Keratinocyte (primary cell): ENCODE measurements around the gene TARBP1. TPM values are rescaled to one million over a fixed set of nuclear protein-coding genes. Genes with fewer than 3 reads are reported as not detected.

Source experiments
- DNase-seq: peaks from one replicate; pipeline ENCODE4 v3.0.0-alpha.2; 2011; ENCODE audit warnings: low read depth, missing footprints, low spot score
- FAIRE-seq: peaks from 2 replicates; lab custom pipeline; 2011; peaks lifted over from hg19 to GRCh38; lab: Jason Lieb, UNC
- H2AFZ ChIP-seq: 2 replicates; pipeline ENCODE4 v1.6.0; 2012; ENCODE audit warnings: low read length, control low read depth, inconsistent platforms; ENCODE audit not compliant: control insufficient read depth
- H3K27ac ChIP-seq: 2 replicates; pipeline ENCODE4 v1.5.1; 2011; ENCODE audit warnings: low read length; ENCODE audit not compliant: control insufficient read depth, insufficient read depth
- H3K27me3 ChIP-seq: 3 replicates; pipeline ENCODE4 v1.6.0; 2011; ENCODE audit warnings: low read length; ENCODE audit not compliant: control insufficient read depth, insufficient read depth; ENCODE audit errors: extremely low read depth
- H3K36me3 ChIP-seq, 2 experiments: 2 replicates in 1 of 2; 3 replicates in 1 of 2; pipeline ENCODE4 v1.5.1; 2011; ENCODE audit warnings: low read length in 2 of 2, mild to moderate bottlenecking in 1 of 2; ENCODE audit not compliant: control insufficient read depth in 2 of 2, insufficient read depth in 2 of 2; ENCODE audit errors: extremely low read depth in 1 of 2
- H3K4me1 ChIP-seq: 3 replicates; pipeline ENCODE4 v1.5.1; 2011; ENCODE audit warnings: low read length; ENCODE audit not compliant: control insufficient read depth, insufficient read depth; ENCODE audit errors: extremely low read depth
- H3K4me2 ChIP-seq: 3 replicates; pipeline ENCODE4 v1.6.0; 2011; ENCODE audit warnings: low read depth, low read length; ENCODE audit not compliant: control insufficient read depth, insufficient read depth; ENCODE audit errors: extremely low read depth
- H3K4me3 ChIP-seq, 3 experiments: fragments of 200-600 bp in 1 of 3; sonication (generic) in 1 of 3; 2 replicates in 2 of 3; 3 replicates in 1 of 3; pipeline ENCODE4 v1.5.1; 2011 to 2016; ENCODE audit warnings: low read length in 3 of 3, mild to moderate bottlenecking in 3 of 3, control low read depth in 2 of 3, inconsistent platforms in 1 of 3, low read depth in 1 of 3, mixed read lengths in 1 of 3, mixed run types in 1 of 3, moderate library complexity in 1 of 3; ENCODE audit not compliant: control insufficient read depth in 2 of 3, insufficient read depth in 2 of 3; ENCODE audit errors: extremely low read depth in 1 of 3
- H3K79me2 ChIP-seq: 2 replicates; pipeline ENCODE4 v1.6.0; 2012; ENCODE audit warnings: low read length; ENCODE audit not compliant: control insufficient read depth, insufficient read depth
- H3K9ac ChIP-seq: 3 replicates; pipeline ENCODE4 v1.6.0; 2011; ENCODE audit warnings: low read length; ENCODE audit not compliant: control insufficient read depth, insufficient read depth; ENCODE audit errors: extremely low read depth
- H3K9me1 ChIP-seq: 3 replicates; pipeline ENCODE4 v1.6.0; 2011; ENCODE audit warnings: low read length; ENCODE audit not compliant: control insufficient read depth, insufficient read depth; ENCODE audit errors: extremely low read depth
- H3K9me3 ChIP-seq: 2 replicates; pipeline ENCODE4 v1.5.1; 2012; ENCODE audit warnings: low read depth, low read length; ENCODE audit not compliant: control insufficient read depth
- H4K20me1 ChIP-seq: 3 replicates; pipeline ENCODE4 v1.6.0; 2011; ENCODE audit warnings: low read length; ENCODE audit not compliant: control insufficient read depth, insufficient read depth; ENCODE audit errors: extremely low read depth
- EZH2 ChIP-seq: IDR thresholded peaks from one replicate; pipeline ENCODE4 v1.6.1; 2012; ENCODE audit warnings: inconsistent platforms, mild to moderate bottlenecking, low read length, moderate library complexity
- dilution Hi-C: fragments of 300-500 bp; cut with MboI; formaldehyde crosslinking; loops from one replicate; pipeline ENCODE4 v1.7.0; 2020; ENCODE audit warnings: low sequenced_read_pairs; ENCODE audit not compliant: extremely low pct_ligation_motif_present
- polyA plus RNA-seq, 5 experiments: library from polyadenylated mRNA; depleted of rRNA in 3 of 5; stranded (reverse) in 3 of 5; stranded (forward) in 1 of 5; unstranded in 1 of 5; fragments of >200 nt; gene quantifications; 1 replicate in 1 of 5; 2 replicates in 3 of 5; 3 replicates in 1 of 5; pipeline versions ENCODE4 v1.2.1 to v1.2.3, GENCODE V29; 2011 to 2012; ENCODE audit warnings: missing spikeins in 2 of 5, low read depth in 1 of 5, low replicate concordance in 1 of 5
- TF ChIP-seq, protein P1 (sequence below), 3 experiments: IDR thresholded peaks in 1 of 3; conservative IDR thresholded peaks in 1 of 3; optimal IDR thresholded peaks in 1 of 3; 2 replicates in 2 of 3; 3 replicates in 1 of 3; pipeline versions ENCODE3 to v1.5.1; 2011; ENCODE audit warnings: low read length in 3 of 3, mild to moderate bottlenecking in 3 of 3, moderate library complexity in 2 of 3, control low read depth in 1 of 3, inconsistent platforms in 1 of 3; ENCODE audit not compliant: insufficient read depth in 2 of 3; ENCODE audit errors: extremely low read depth in 1 of 3

Gene TARBP1
- polyA plus RNA-seq, 1 donor (not counting 4 experiments of a cell fraction or from before 2014, with no cell fraction given), result 28.7 TPM

DNA sequence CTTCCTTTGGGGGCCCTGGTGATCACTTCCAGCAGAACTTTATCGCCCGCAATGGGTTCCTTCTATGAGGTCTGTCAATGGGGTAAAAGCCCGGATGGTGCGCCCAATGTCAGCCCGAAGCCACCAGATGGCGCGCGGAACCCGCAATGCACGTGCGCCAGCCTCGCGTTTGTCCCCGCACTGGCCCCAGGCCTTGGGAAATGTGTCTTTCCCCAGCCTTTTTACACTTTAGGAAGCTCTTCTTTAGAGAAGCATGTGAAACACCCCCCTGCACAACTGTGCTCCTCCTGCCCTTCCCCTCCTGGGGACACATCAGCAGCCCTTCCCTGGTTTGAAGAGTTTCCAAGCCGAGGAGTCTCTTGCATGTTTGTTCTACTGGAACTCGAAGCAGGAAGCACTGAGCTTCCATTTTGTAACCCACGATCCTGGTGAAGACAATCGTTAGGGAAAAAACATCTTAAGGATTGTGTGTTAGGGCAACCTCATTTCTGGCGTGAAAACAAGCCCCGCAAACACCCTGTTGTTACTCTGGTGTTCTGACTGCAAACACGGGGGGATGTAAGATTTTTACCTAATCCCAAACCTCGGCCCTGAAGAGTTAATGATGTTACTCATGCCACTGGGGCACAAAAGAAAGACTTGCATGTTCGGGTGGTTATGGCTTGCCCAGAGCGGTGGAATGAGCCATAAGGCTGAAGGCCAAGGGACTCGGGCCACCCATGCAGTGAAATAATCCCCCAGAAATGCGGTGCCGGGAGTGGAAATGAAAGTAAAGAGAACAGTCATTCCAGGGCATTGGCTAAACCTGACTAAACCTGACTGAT lies 20.4 kb upstream of the TARBP1 start:
- TF ChIP-seq EZH2, result no peak
- TF ChIP-seq, protein P1, sequence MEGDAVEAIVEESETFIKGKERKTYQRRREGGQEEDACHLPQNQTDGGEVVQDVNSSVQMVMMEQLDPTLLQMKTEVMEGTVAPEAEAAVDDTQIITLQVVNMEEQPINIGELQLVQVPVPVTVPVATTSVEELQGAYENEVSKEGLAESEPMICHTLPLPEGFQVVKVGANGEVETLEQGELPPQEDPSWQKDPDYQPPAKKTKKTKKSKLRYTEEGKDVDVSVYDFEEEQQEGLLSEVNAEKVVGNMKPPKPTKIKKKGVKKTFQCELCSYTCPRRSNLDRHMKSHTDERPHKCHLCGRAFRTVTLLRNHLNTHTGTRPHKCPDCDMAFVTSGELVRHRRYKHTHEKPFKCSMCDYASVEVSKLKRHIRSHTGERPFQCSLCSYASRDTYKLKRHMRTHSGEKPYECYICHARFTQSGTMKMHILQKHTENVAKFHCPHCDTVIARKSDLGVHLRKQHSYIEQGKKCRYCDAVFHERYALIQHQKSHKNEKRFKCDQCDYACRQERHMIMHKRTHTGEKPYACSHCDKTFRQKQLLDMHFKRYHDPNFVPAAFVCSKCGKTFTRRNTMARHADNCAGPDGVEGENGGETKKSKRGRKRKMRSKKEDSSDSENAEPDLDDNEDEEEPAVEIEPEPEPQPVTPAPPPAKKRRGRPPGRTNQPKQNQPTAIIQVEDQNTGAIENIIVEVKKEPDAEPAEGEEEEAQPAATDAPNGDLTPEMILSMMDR (optimal IDR thresholded peaks at IDR 0.05 in 1 of 3, IDR thresholded peaks at IDR 0.05 in 1 of 3, conservative IDR thresholded peaks at IDR 0.05 in 1 of 3; ENCODE audit: extremely low read depth in 1 of 3, insufficient read depth in 2 of 3, low read length in 3 of 3), result peak; percentile 87 to 97 (median 92)
- H3K36me3 ChIP-seq, result no peaks in the 10 kb centered on the region
- H2AFZ ChIP-seq, result peak overlapping the region; percentile 86
- peak overlapping the region; percentile 68 for H3K4me2 ChIP-seq
- H3K27me3 ChIP-seq, result no peaks in the 10 kb centered on the region
- DNase-seq (no peak), FAIRE-seq (peak; percentile 53)
- dilution Hi-C loops, result no loop called here
- peaks cover 40% of the 10 kb centered on the region for H3K4me1 ChIP-seq
- no peaks in the 10 kb centered on the region for H3K9me1 ChIP-seq
- H3K9ac ChIP-seq, result peak overlapping the region; percentile 68
- no peaks in the 10 kb centered on the region for H4K20me1 ChIP-seq
- peak overlapping the region in 2 of 3 experiments; percentile 18 to 26 for H3K4me3 ChIP-seq
- no peaks in the 10 kb centered on the region for H3K79me2 ChIP-seq
- H3K27ac ChIP-seq, result peak overlapping the region; percentile 82
- H3K9me3 ChIP-seq, result no peaks in the 10 kb centered on the region

DNA sequence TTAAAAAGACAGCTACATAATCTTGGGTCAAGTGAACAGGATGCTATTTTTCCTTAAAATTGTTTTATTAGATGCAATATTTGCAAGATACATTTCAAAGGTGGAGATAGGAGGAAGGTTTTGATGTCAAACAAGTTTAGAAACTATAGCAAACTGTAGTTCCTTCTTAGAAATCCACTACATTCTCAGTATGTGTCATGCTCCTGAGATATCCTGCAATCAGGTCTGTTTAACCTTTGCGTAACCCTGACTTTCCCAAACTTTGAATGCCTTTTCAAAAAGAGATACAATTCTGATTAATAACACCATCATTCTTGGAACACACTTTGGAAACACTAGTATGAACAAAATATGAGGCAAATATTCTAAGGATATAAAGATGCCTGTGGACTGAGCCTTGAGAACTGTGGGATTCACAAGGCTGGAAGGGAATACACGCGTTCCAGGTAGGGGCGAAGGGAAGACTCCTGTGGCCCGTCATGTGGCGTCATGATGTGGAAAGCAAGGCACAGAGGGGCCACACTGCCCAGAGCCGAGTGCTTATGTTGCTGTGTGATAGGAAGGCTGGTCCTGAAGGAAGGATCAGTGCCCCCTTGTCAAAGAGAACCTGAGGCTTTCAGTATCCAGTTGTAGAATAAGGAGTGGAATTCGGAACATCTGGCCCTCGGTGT lies 19.6 kb upstream of the TARBP1 start:
- no peaks in the 10 kb centered on the region for H3K9me1 ChIP-seq
- no peaks in the 10 kb centered on the region for H3K9me3 ChIP-seq
- dilution Hi-C loops, result no loop called here
- no peaks in the 10 kb centered on the region for H3K79me2 ChIP-seq
- peak overlapping the region; percentile 68 for H3K9ac ChIP-seq
- H3K4me3 ChIP-seq, result no peak overlapping the region
- no peak for TF ChIP-seq EZH2
- TF ChIP-seq, protein P1 (optimal IDR thresholded peaks at IDR 0.05 in 1 of 3, IDR thresholded peaks at IDR 0.05 in 1 of 3, conservative IDR thresholded peaks at IDR 0.05 in 1 of 3; ENCODE audit: extremely low read depth in 1 of 3, insufficient read depth in 2 of 3, low read length in 3 of 3), result no peak
- H4K20me1 ChIP-seq, result no peaks in the 10 kb centered on the region
- DNase-seq (no peak), FAIRE-seq (no peak)
- peaks cover 40% of the 10 kb centered on the region for H3K4me1 ChIP-seq
- peak overlapping the region; percentile 86 for H2AFZ ChIP-seq
- peak overlapping the region; percentile 82 for H3K27ac ChIP-seq
- no peaks in the 10 kb centered on the region for H3K36me3 ChIP-seq
- peak overlapping the region; percentile 68 for H3K4me2 ChIP-seq
- no peaks in the 10 kb centered on the region for H3K27me3 ChIP-seq
